Stimulated activated naive CD8-positive, alpha-beta T cell treated with anti-CD3 and anti-CD28 coated beads, Interleukin-15, Interleukin-2, amounts not matched to agents 100 ng/mL and 50 ng/mL, for 24 hours (primary cell): ENCODE measurements around the gene BRPF1.

Experiments
- H3K27ac Mint-ChIP-seq: one replicate; pipeline ENCODE4 v1.8.0; 2021; ENCODE audit warnings: mild to moderate bottlenecking, mixed read lengths
- H3K27me3 Mint-ChIP-seq: one replicate; pipeline ENCODE4 v1.8.0; 2021; ENCODE audit warnings: mixed read lengths
- H3K36me3 Mint-ChIP-seq: one replicate; pipeline ENCODE4 v1.8.0; 2021; ENCODE audit warnings: low read depth, mixed read lengths
- H3K4me1 Mint-ChIP-seq: one replicate; pipeline ENCODE4 v1.8.0; 2021; ENCODE audit warnings: low read depth, mixed read lengths
- H3K4me3 Mint-ChIP-seq: one replicate; pipeline ENCODE4 v1.8.0; 2021; ENCODE audit warnings: mild to moderate bottlenecking, mixed read lengths
- H3K9me3 Mint-ChIP-seq: one replicate; pipeline ENCODE4 v1.8.0; 2021; ENCODE audit warnings: mixed read lengths

The BRPF1 gene

GRCh38 chr3:9716801-9717555 lies 14.6 kb upstream of the BRPF1 start:
- peaks cover 7% of the 10 kb centered on the region for H3K4me1 Mint-ChIP-seq
- no peak overlapping the region for H3K4me3 Mint-ChIP-seq
- no peaks in the 10 kb centered on the region for H3K36me3 Mint-ChIP-seq
- H3K27ac Mint-ChIP-seq = no peak overlapping the region
- H3K9me3 Mint-ChIP-seq = no peaks in the 10 kb centered on the region
- peaks cover 4% of the 10 kb centered on the region for H3K27me3 Mint-ChIP-seq

DNA sequence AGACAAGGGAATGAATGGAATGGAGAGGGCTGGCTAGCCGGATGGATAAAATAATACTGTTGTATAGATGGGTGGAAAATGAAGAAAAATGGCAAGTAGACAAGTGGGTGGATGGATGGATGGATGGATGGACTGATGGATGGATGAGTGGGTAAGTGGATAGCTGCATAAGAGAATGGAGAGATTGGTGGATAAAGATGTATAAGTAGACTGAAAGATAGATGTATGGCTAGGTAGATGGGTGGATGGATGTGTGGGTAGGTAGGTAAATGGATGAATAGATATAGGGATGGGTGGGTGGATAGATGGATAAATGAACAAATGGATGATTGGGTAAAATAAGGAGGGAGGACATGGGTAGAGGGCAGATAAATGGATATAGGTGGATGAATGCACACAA lies 14.0 kb upstream of the BRPF1 start:
- Mint-ChIP-seq H3K4me3 (no peak overlapping the region), H3K4me1 (peaks cover 7% of the 10 kb centered on the region), H3K36me3 (no peaks in the 10 kb centered on the region), H3K27ac (no peak overlapping the region), H3K27me3 (peaks cover 4% of the 10 kb centered on the region), H3K9me3 (no peaks in the 10 kb centered on the region)

- Mint-ChIP-seq H3K27me3 (peaks cover 4% of the 10 kb centered on the region), H3K36me3 (no peaks in the 10 kb centered on the region), H3K4me3 (no peak overlapping the region), H3K4me1 (peaks cover 7% of the 10 kb centered on the region), H3K27ac (no peak overlapping the region), H3K9me3 (no peaks in the 10 kb centered on the region)
Measured at GRCh38 chr3:9718118-9718517, 13.4 kb upstream of the BRPF1 start.

GRCh38 chr3:9721015-9721699 lies 10.4 kb upstream of the BRPF1 start:
- no peak overlapping the region for H3K4me3 Mint-ChIP-seq
- H3K27ac Mint-ChIP-seq = no peak overlapping the region
- H3K4me1 Mint-ChIP-seq = peaks cover 5% of the 10 kb centered on the region
- no peaks in the 10 kb centered on the region for H3K9me3 Mint-ChIP-seq
- H3K27me3 Mint-ChIP-seq = no peaks in the 10 kb centered on the region
- H3K36me3 Mint-ChIP-seq = no peaks in the 10 kb centered on the region

- Mint-ChIP-seq H3K4me3 (no peak overlapping the region), H3K36me3 (no peaks in the 10 kb centered on the region), H3K27ac (no peak overlapping the region), H3K27me3 (no peaks in the 10 kb centered on the region), H3K9me3 (no peaks in the 10 kb centered on the region), H3K4me1 (peaks cover 6% of the 10 kb centered on the region)
Measured at GRCh38 chr3:9721700-9722060, 9.9 kb upstream of the BRPF1 start.

DNA sequence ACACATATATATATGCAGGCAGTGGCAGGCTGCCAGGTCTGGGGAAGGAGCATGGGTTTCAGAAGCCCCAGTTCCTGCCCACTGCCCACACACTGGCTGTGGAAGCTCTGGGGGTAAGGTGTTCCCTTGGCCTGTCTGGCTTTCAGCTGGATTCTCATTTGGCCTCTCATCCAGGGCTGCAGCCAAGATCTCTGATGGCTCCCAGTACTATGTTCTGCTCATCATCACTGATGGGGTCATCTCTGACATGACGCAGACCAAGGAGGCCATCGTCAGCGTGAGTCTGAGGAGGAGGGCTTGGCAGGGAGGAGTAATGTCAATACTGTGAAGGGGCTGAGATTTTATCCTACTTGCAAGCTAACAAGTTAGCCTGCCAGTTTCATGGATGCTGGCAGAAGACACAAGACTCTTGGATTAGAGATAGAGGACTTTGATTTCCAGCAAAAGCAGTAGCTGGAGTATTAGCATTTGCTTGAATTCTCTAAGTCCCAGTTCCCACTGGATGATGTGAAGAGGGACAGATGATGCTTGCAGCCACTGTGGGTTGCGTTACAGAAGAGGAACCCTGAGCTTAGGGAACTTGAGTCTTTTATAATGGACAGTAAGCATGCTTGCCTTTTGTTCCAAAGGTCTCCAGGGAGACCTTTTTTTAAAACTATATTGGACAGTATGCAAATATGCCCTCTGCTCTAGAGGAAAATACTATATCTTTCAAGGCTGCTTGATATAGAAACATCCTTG lies 5.6 kb upstream of the BRPF1 start:
- H3K9me3 Mint-ChIP-seq = no peaks in the 10 kb centered on the region
- H3K36me3 Mint-ChIP-seq = no peaks in the 10 kb centered on the region
- H3K27me3 Mint-ChIP-seq = no peaks in the 10 kb centered on the region
- peaks cover 38% of the 10 kb centered on the region for H3K4me1 Mint-ChIP-seq
- no peak overlapping the region for H3K4me3 Mint-ChIP-seq
- H3K27ac Mint-ChIP-seq = no peak overlapping the region

DNA sequence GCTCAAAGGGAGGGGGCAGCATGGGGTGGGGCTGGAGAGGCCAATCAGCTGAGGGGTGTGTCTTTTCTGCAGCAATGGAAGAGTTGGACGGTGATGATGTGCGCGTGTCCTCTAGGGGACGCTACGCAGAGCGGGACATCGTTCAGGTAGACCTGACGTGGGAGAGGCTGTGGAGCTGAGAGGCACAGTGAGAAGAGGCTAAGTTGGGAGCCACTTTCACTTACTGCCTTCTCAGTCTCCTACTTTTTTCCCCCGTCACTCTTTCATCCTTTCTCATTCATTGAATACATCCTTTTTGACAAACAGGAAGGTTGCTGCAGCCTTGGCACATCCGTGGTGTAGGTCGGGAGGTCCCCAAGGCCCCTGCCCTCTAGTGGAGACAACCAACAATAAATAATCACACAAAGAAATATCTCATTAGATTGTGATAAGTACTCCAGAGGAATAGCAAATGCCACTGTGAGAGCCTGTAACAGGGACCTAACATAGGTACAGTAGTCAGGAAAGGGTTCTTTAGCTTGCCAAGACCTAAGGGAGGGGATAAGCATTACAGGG lies 4.4 kb upstream of the BRPF1 start:
- H3K9me3 Mint-ChIP-seq = no peaks in the 10 kb centered on the region
- H3K4me3 Mint-ChIP-seq = peak overlapping the region; percentile 71
- no peaks in the 10 kb centered on the region for H3K27me3 Mint-ChIP-seq
- H3K27ac Mint-ChIP-seq = peak overlapping the region; percentile 23
- H3K36me3 Mint-ChIP-seq = no peaks in the 10 kb centered on the region
- peaks cover 40% of the 10 kb centered on the region for H3K4me1 Mint-ChIP-seq

GRCh38 chr3:9727743-9728142 lies 3.8 kb upstream of the BRPF1 start:
- Mint-ChIP-seq H3K4me1 (peaks cover 45% of the 10 kb centered on the region), H3K27me3 (no peaks in the 10 kb centered on the region), H3K27ac (peak overlapping the region; percentile 23), H3K9me3 (no peaks in the 10 kb centered on the region), H3K36me3 (no peaks in the 10 kb centered on the region), H3K4me3 (no peak overlapping the region)

DNA sequence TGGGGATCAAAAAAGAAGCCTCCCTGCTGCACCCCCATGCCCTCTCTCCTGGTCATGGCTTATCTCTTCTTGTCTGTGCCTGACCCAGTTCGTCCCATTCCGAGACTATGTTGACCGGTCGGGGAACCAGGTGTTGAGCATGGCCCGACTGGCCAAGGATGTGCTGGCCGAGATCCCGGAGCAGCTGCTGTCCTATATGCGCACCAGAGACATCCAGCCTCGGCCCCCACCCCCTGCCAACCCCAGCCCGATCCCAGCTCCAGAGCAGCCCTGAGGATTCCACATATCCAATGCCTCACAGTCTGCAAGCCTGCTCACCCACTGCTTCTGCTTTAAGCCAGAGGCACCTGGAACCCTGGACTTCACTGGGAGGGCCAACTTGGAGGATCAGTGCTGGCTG lies 2.1 kb upstream of the BRPF1 start:
- H3K4me3 Mint-ChIP-seq = no peak overlapping the region
- peaks cover 10% of the 10 kb centered on the region for H3K36me3 Mint-ChIP-seq
- H3K4me1 Mint-ChIP-seq = peaks cover 60% of the 10 kb centered on the region
- no peaks in the 10 kb centered on the region for H3K9me3 Mint-ChIP-seq
- no peak overlapping the region for H3K27ac Mint-ChIP-seq
- H3K27me3 Mint-ChIP-seq = no peaks in the 10 kb centered on the region

GRCh38 chr3:9730657-9731205 lies 804 bp upstream of the BRPF1 start:
- no peaks in the 10 kb centered on the region for H3K9me3 Mint-ChIP-seq

GRCh38 chr3:9732080-9732739 lies 675 bp downstream of the BRPF1 start:
- no peaks in the 10 kb centered on the region for H3K9me3 Mint-ChIP-seq
- H3K27me3 Mint-ChIP-seq = no peaks in the 10 kb centered on the region
- peak overlapping the region; percentile 91 for H3K4me3 Mint-ChIP-seq
- H3K27ac Mint-ChIP-seq = peak overlapping the region; percentile 84
- peaks cover 71% of the 10 kb centered on the region for H3K4me1 Mint-ChIP-seq
- H3K36me3 Mint-ChIP-seq = peaks cover 34% of the 10 kb centered on the region

More at GRCh38 chr3:9730657-9731205, 804 bp upstream of the BRPF1 start:
- Mint-ChIP-seq H3K27me3 (no peaks in the 10 kb centered on the region), H3K27ac (peak overlapping the region; percentile 94), H3K4me1 (peaks cover 73% of the 10 kb centered on the region), H3K36me3 (peaks cover 23% of the 10 kb centered on the region), H3K4me3 (peak overlapping the region; percentile 91)

DNA sequence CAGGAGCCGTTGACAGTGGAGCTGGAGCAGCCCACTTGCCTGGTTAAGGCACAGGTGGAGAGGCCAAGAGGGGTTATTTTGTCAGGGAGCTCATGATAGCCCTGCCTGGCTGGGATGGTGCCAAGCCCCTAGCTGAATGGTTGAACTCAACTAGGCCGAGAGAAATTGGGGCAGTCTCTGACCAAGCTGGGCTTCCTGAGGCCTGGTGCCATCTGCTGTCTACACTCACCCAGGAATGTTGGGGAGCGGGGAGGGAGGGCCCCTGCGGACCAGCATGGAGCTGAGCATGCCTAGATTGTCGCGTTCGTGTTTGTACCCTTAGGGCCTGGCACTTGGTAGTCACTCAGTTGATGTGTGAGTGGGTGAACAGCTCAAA lies 1.2 kb downstream of the BRPF1 start:
- Mint-ChIP-seq H3K27ac (peak overlapping the region; percentile 84), H3K9me3 (no peaks in the 10 kb centered on the region), H3K36me3 (peaks cover 34% of the 10 kb centered on the region), H3K4me1 (peaks cover 66% of the 10 kb centered on the region), H3K27me3 (no peaks in the 10 kb centered on the region), H3K4me3 (peak overlapping the region; percentile 91)

- H3K4me3 Mint-ChIP-seq = no peak overlapping the region
- H3K27me3 Mint-ChIP-seq = no peaks in the 10 kb centered on the region
- H3K4me1 Mint-ChIP-seq = peaks cover 46% of the 10 kb centered on the region
- H3K36me3 Mint-ChIP-seq = peaks cover 65% of the 10 kb centered on the region
- H3K9me3 Mint-ChIP-seq = no peaks in the 10 kb centered on the region
- peak overlapping the region; percentile 10 for H3K27ac Mint-ChIP-seq
Measured at GRCh38 chr3:9736831-9737230, 5.3 kb downstream of the BRPF1 start.

- Mint-ChIP-seq H3K9me3 (no peaks in the 10 kb centered on the region), H3K4me1 (peaks cover 27% of the 10 kb centered on the region), H3K27ac (no peak overlapping the region), H3K4me3 (no peak overlapping the region), H3K36me3 (peaks cover 79% of the 10 kb centered on the region), H3K27me3 (no peaks in the 10 kb centered on the region)
Measured at GRCh38 chr3:9739181-9739580, 7.6 kb downstream of the BRPF1 start.
